Fibroblast of villous mesenchyme (primary cell): ENCODE results near the gene ACSL6. TPM values are rescaled to one million over a fixed set of nuclear protein-coding genes. Genes with fewer than 3 reads are reported as not detected.

Experiments
- DNase-seq: peaks from one replicate; pipeline ENCODE4 v3.0.0-alpha.2; 2010; ENCODE audit warnings: low read depth
- H3K4me3 ChIP-seq: 2 replicates; pipeline ENCODE4 v1.5.1; 2011; ENCODE audit warnings: low read depth, mild to moderate bottlenecking, low read length
- total RNA-seq: library from RNA; depleted of rRNA; stranded (reverse); fragments of >200 nt; gene quantifications from 2 replicates; pipeline ENCODE4 v1.2.3, GENCODE V29; 2012
- TF ChIP-seq, protein P1 (sequence below): IDR thresholded peaks from 2 replicates; pipeline ENCODE4 v1.5.1; 2012; ENCODE audit warnings: low read depth, mild to moderate bottlenecking, low read length; ENCODE audit not compliant: insufficient read depth

ACSL6 gene
- total RNA-seq, 1 donor = 0.43 TPM

GRCh38 chr5:131959906-131960305 is 51.6 kb downstream of the ACSL6 start:
- H3K4me3 ChIP-seq = no peak overlapping the region
- TF ChIP-seq, protein P1, sequence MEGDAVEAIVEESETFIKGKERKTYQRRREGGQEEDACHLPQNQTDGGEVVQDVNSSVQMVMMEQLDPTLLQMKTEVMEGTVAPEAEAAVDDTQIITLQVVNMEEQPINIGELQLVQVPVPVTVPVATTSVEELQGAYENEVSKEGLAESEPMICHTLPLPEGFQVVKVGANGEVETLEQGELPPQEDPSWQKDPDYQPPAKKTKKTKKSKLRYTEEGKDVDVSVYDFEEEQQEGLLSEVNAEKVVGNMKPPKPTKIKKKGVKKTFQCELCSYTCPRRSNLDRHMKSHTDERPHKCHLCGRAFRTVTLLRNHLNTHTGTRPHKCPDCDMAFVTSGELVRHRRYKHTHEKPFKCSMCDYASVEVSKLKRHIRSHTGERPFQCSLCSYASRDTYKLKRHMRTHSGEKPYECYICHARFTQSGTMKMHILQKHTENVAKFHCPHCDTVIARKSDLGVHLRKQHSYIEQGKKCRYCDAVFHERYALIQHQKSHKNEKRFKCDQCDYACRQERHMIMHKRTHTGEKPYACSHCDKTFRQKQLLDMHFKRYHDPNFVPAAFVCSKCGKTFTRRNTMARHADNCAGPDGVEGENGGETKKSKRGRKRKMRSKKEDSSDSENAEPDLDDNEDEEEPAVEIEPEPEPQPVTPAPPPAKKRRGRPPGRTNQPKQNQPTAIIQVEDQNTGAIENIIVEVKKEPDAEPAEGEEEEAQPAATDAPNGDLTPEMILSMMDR = no peak
- no peak for DNase-seq

DNA sequence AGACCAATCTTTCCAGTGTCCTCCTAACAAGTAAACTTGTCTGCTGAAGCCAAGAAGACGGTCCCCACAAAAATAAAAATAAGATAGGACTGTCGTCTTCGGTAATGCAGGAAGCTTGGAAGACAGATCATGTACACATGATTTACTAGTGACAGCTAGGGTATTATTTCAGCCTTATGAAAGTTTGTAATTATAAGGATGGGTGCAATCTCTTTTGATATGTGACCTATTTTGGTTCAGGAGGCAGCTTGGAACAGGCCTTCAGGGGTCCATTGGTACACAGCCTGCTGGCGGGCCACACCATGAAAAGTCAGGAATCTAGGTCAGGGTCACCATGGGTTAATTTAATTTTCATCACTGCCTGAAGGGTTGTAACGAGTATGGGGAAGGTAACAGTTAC is 52.3 kb downstream of the ACSL6 start:
- TF ChIP-seq, protein P1 = no peak
- H3K4me3 ChIP-seq = no peak overlapping the region
- DNase-seq = no peak

DNA sequence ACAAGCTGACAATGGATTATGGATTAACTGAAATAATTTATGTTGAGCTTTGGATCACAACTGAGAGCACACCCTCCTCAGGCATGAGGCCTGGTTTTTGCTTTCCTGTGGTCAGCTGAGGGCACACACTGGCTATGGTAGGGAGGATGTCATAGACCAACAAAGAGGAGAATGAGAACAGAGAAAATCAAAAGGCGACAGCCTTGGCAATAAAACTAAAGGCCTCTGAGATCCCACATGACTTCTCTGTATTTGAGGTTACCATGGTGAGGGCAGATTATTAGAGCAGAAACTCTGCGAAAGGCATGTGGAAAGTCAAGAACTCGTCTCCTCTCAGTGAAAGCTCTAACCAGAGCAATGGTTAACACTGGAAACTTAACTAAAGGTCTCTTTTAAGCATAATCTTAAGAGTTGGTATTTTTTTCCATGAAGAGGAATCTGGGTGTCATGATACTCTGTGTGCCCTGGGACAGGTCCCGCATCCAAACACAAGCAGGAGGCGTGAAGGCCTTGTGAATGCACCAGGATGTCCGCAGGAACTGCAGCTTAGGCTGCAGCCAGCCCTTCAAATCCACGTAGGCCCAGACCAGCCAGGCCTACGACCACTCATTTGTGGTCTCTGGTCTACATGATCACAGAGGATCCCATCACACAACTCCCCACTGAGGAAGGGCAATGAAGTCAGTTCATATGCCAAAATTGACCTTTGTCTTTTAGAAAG is 53.6 kb downstream of the ACSL6 start:
- TF ChIP-seq, protein P1 = no peak
- no peak for DNase-seq
- no peak overlapping the region for H3K4me3 ChIP-seq

DNA sequence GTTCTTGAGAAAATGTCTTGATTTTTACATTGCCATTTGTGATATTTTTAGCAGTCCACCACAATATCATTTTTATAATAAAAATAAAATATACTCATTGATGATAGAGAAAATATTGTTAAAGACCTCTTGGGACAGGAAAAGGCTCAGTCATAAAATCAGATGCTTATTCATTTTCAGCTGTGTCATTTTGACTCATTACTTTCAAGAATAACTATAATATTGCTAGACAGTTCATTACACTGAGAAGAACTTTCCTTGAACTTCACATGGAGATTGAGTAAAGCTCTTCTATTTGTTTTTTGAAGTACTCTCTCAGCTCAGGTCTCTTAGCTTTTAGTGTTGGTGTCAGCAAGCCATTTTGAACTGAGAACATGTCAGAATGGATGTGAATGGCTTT is 57.5 kb downstream of the ACSL6 start:
- no peak for DNase-seq
- TF ChIP-seq, protein P1 = no peak
- H3K4me3 ChIP-seq = no peak overlapping the region

GRCh38 chr5:131952301-131952857 is 59.1 kb downstream of the ACSL6 start:
- TF ChIP-seq, protein P1 = no peak
- DNase-seq = peak; percentile 2
- no peak overlapping the region for H3K4me3 ChIP-seq

GRCh38 chr5:131950706-131951105 is 60.8 kb downstream of the ACSL6 start:
- H3K4me3 ChIP-seq = no peak overlapping the region
- DNase-seq = no peak
- TF ChIP-seq, protein P1 = no peak
